Transverse colon (tissue), 3 donors: ENCODE results near the gene APCS.

Experiments
- POLR2A ChIP-seq: fragments of 450-650 bp; IDR thresholded peaks from one replicate; pipeline ENCODE4 v1.6.1; 2016; ENCODE audit warnings: antibody characterized with exemption, mild to moderate bottlenecking, moderate library complexity
- POLR2AphosphoS5 ChIP-seq, 3 donors: sonication (generic); formaldehyde crosslinking; IDR thresholded peaks; one replicate each; pipeline ENCODE4 v1.6.1; 2016; ENCODE audit warnings: antibody characterized with exemption in 3 of 3

DNA sequence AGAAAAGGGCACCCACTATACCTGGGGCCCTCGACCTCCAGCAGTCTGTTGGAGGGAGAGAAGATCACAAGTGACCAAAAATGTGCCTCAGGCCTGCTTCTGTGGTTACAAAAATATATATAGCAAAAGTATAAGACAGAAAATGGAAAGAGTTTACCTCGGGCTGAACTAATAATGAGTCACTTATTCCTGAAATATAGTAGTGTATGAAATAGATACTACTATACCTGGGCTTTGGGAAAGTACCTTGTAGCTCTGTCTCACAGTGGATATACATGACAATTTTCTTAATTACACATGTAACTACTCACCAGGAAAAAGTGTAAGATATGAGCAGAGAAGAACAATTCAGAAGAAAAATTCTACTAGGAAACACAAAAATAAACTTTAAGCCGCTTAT, 7.3 kb upstream of the APCS start:
- TF ChIP-seq POLR2AphosphoS5 (IDR thresholded peaks at IDR 0.05) (no peak), POLR2A (no peak)
